Measurements from ENCODE around the gene EGR1. TPM values are rescaled to one million over a fixed set of nuclear protein-coding genes. Genes with fewer than 3 reads are reported as not detected.

EGR1 gene
- 2.3 and 3.3 TPM in 2 replicates for total RNA-seq

GRCh38 chr5:138465261-138466124 is at the start of gene EGR1:
Gene EGR1, plus strand, starts transcription at chr5:138465479. Its CDS starts 283 bp downstream, at chr5:138465762.

GRCh38 chr5:138438724-138439476 is 26.4 kb upstream of the EGR1 start, which contains the start of gene REEP2:
Gene REEP2, plus strand, starts transcription at chr5:138439057. Its CDS starts 152 bp downstream, at chr5:138439209.

Other genes with a start within 250 kb of the EGR1 start
- not detected in 2 replicates for gene GFRA3, start 190.9 kb upstream of the EGR1 start, total RNA-seq
- gene CDC25C, start 133.7 kb upstream of the EGR1 start, total RNA-seq, result 1.1 and 9.0 TPM in 2 replicates
- gene FAM53C, start 127.2 kb upstream of the EGR1 start, total RNA-seq, result 22.8 and 25.9 TPM in 2 replicates
- gene KDM3B, start 112.8 kb upstream of the EGR1 start, total RNA-seq, result 28.8 and 32.4 TPM in 2 replicates
- 7.5 and 9.3 TPM in 2 replicates for gene REEP2, start 26.4 kb upstream of the EGR1 start, total RNA-seq
- gene ETF1, start 77.8 kb downstream of the EGR1 start, total RNA-seq, result 146 and 179 TPM in 2 replicates
- gene HSPA9, start 109.9 kb downstream of the EGR1 start, total RNA-seq, result 438 TPM in 2 replicates

Data from regular cardiac myocyte (primary cell).